Activated naive CD8-positive, alpha-beta T cell treated with anti-CD3 and anti-CD28 coated beads, Interleukin-2, amount 10 ng/mL, durations not matched to agents 7 days and 5 days (primary cell): ENCODE data around the gene INSM2. TPM values are rescaled to one million over a fixed set of nuclear protein-coding genes. Genes with fewer than 3 reads are reported as not detected.

Experiments used
- ATAC-seq: fragments of 150-1000 bp; cut with Tn5 transposase; one replicate; pipeline ENCODE4 v1.10.0; 2021; ENCODE audit warnings: low read depth, moderate library complexity
- POLR2A ChIA-PET: fragments of 350-600 bp; sonication (Branson Sonifier 250); formaldehyde crosslinking; loops from one replicate; lab custom pipeline; 2021; ENCODE audit warnings: antibody characterized with exemption; lab: Charles Lee
- DNase-seq: peaks from one replicate; pipeline ENCODE4 v3.0.0; 2021
- H3K27ac Mint-ChIP-seq: one replicate; pipeline ENCODE4 v1.8.0; 2022; ENCODE audit warnings: mild to moderate bottlenecking, mixed read lengths
- H3K27me3 Mint-ChIP-seq: one replicate; pipeline ENCODE4 v1.8.0; 2022; ENCODE audit warnings: mild to moderate bottlenecking, moderate library complexity, mixed read lengths
- H3K36me3 Mint-ChIP-seq: one replicate; pipeline ENCODE4 v1.8.0; 2021; ENCODE audit warnings: mild to moderate bottlenecking, mixed read lengths
- H3K4me1 Mint-ChIP-seq: one replicate; pipeline ENCODE4 v1.8.0; 2021; ENCODE audit warnings: mixed read lengths
- H3K4me3 Mint-ChIP-seq: one replicate; pipeline ENCODE4 v1.8.0; 2022; ENCODE audit warnings: mild to moderate bottlenecking, moderate library complexity, mixed read lengths
- H3K9me3 Mint-ChIP-seq: one replicate; pipeline ENCODE4 v1.8.0; 2021; ENCODE audit warnings: mixed read lengths
- total RNA-seq, 2 experiments: library from RNA; stranded (reverse); gene quantifications; one replicate each; pipeline ENCODE4 v1.2.3, GENCODE V29; 2021

Gene INSM2
- total RNA-seq, 2 experiments from 2014 or later, result not detected

DNA sequence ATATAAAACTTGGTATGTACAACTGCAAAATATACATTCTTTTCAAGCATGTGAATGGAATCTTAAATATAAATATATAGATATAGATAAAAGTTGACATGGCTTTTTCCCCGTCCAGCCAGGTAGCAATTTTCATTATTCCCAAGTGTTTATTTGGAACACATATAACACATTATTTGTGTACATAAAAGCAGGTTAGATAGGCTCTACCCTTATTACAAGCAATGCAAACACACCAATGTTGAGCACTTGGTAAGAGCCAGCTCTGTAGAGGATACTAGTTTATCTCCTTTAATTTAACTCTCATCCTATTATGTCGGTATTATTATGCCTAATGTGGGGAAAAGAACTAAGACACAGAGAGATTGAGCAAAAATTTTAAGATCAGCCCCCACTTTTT, 7.0 kb upstream of the INSM2 start:
- Mint-ChIP-seq H3K4me1 (no peaks in the 10 kb centered on the region), H3K27ac (no peak overlapping the region), H3K36me3 (no peaks in the 10 kb centered on the region), H3K4me3 (no peak overlapping the region), H3K27me3 (peaks cover 52% of the 10 kb centered on the region), H3K9me3 (no peaks in the 10 kb centered on the region)
- ATAC-seq (no peak), DNase-seq (no peak)
- POLR2A ChIA-PET, result no interaction called here

DNA sequence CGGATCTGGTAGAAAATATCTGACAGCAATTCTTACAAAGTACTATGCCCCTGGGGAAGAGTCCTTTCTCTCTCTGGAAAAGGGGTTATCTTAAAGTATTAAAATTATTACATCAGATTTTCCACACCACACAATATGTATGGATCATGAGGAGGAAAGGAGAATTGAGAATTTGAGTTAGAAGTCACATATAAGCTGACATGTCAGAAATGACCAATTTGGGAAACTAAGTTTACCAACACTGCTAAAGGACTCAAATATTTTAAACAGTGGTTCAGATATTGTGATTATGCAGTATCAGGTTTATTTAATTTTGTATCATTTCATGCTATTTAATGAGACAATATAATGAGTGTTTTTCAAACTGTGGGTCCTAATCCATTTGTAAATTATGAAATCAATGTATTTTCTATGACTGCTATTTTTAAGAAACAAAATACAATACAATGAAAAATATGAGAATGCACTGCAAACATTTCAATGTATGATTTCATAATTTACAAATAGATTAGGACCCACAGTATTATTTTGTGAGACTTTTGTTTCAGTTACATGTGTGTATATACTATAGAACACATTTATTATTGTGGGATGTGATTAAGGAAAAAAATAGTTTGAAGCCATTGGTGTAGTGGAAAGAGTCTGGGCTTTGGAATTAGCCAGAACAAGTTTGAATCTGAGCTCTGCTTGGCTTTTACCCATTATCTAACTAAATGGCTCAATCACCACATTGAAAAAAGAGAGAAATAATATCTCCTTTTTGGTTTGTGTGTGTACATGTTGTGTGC, 1.8 kb upstream of the INSM2 start:
- Mint-ChIP-seq H3K9me3 (no peaks in the 10 kb centered on the region), H3K4me3 (no peak overlapping the region), H3K36me3 (no peaks in the 10 kb centered on the region), H3K4me1 (peaks cover 6% of the 10 kb centered on the region), H3K27ac (no peak overlapping the region), H3K27me3 (peaks cover 70% of the 10 kb centered on the region)
- DNase-seq (no peak), ATAC-seq (no peak)
- POLR2A ChIA-PET, result no interaction called here

DNA sequence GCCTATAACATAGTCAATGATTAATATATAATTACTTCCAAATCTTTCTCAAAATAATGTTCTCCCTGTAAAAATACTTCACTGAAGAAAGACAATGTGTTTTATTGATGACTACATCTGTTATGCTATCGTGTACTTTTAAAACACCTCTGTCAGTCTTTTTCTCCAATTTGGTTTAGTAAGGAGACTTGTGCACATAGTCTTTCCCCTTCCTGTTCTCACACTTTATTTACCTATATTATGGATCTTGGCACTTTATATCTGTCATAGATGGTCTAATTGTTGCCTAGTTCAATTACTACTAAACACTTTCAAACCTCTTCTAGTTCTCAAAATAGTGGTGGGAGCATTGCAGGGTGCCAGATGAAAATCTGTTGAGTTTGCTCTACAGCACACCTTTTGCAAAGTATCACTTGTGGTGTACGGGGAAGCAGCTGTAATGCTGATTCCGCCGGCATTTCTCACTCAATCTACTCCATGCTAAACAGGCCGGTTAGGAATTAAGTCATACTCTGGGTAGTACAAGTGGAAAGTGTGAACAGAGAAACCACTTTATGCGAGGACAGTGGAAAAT, 1.1 kb upstream of the INSM2 start:
- no peaks in the 10 kb centered on the region for H3K9me3 Mint-ChIP-seq
- peaks cover 6% of the 10 kb centered on the region for H3K4me1 Mint-ChIP-seq
- ATAC-seq (no peak), DNase-seq (no peak)
- peaks cover 66% of the 10 kb centered on the region for H3K27me3 Mint-ChIP-seq
- POLR2A ChIA-PET, result no interaction called here
- H3K4me3 Mint-ChIP-seq, result peak overlapping the region; percentile 75
- H3K36me3 Mint-ChIP-seq, result no peaks in the 10 kb centered on the region
- H3K27ac Mint-ChIP-seq, result no peak overlapping the region

DNA sequence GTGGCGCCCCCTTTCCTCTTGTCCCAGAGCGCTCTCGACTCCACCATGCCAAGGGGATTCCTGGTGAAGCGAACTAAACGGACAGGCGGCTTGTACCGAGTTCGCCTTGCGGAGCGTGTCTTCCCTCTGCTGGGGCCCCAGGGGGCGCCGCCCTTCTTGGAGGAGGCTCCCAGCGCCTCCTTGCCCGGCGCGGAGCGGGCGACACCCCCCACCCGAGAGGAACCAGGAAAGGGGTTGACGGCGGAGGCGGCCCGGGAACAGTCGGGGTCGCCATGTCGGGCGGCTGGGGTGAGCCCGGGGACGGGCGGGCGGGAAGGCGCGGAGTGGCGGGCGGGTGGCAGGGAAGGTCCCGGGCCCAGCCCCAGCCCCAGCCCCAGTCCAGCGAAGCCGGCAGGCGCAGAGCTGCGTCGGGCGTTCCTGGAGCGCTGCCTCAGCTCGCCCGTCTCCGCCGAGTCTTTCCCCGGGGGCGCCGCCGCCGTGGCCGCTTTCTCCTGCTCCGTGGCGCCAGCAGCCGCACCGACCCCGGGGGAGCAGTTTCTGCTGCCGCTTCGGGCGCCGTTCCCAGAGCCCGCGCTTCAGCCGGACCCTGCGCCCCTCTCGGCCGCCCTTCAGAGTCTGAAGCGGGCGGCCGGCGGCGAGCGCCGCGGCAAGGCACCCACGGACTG, 376 bp downstream of the INSM2 start:
- no peaks in the 10 kb centered on the region for H3K36me3 Mint-ChIP-seq
- POLR2A ChIA-PET, result no interaction called here
- ATAC-seq, result peak; percentile 8
- peak overlapping the region; percentile 75 for H3K4me3 Mint-ChIP-seq
- peaks cover 6% of the 10 kb centered on the region for H3K4me1 Mint-ChIP-seq
- H3K27me3 Mint-ChIP-seq, result peaks cover 53% of the 10 kb centered on the region
- H3K9me3 Mint-ChIP-seq, result no peaks in the 10 kb centered on the region
- peak; percentile 45 for DNase-seq
- no peak overlapping the region for H3K27ac Mint-ChIP-seq

DNA sequence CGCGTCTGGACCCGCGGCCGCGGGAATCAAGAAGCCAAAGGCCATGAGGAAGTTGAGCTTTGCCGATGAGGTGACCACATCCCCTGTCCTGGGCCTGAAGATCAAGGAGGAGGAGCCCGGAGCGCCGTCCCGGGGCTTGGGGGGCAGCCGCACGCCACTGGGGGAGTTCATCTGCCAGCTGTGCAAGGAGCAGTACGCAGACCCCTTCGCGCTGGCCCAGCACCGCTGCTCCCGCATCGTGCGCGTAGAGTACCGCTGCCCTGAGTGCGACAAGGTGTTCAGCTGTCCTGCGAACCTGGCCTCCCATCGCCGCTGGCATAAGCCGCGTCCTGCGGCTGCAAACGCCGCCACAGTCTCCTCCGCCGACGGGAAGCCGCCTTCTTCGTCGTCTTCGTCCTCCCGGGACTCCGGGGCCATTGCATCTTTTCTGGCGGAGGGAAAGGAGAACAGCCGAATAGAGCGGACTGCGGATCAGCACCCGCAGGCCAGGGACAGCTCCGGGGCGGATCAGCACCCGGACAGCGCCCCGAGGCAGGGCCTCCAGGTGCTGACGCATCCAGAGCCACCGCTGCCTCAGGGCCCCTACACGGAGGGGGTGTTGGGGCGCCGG, 1.0 kb downstream of the INSM2 start:
- POLR2A ChIA-PET, result no interaction called here

DNA sequence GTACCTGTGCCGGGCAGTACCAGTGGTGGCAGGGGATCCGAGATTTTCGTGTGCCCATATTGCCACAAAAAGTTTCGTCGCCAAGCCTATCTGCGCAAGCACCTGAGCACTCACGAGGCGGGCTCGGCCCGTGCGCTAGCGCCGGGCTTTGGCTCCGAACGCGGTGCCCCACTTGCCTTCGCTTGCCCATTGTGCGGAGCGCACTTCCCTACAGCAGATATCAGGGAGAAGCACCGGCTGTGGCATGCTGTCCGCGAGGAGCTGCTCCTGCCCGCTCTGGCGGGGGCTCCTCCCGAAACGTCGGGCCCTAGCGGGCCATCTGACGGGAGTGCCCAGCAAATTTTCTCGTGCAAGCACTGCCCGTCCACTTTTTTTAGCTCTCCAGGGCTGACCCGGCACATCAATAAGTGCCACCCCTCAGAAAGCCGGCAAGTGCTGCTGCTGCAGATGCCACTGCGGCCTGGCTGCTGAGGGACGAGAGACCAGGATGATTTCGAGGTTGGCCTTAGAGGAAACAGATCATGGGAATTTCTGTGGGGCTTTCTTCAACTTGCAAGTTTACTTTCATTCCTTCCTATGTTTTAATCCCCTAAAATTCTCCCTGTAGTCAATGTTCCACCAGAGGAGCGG, 1.6 kb downstream of the INSM2 start:
- Mint-ChIP-seq H3K4me3 (no peak overlapping the region), H3K36me3 (no peaks in the 10 kb centered on the region), H3K9me3 (no peaks in the 10 kb centered on the region), H3K27me3 (peaks cover 42% of the 10 kb centered on the region), H3K4me1 (peaks cover 9% of the 10 kb centered on the region), H3K27ac (no peak overlapping the region)
- no peak for DNase-seq
- POLR2A ChIA-PET, result no interaction called here
- ATAC-seq, result no peak

More for the DNA sequence above, 1.0 kb downstream of the INSM2 start:
- peak; percentile 87 for DNase-seq
- Mint-ChIP-seq H3K4me3 (peak overlapping the region; percentile 71), H3K27me3 (peaks cover 49% of the 10 kb centered on the region), H3K9me3 (no peaks in the 10 kb centered on the region), H3K36me3 (no peaks in the 10 kb centered on the region), H3K27ac (no peak overlapping the region), H3K4me1 (peaks cover 9% of the 10 kb centered on the region)
- ATAC-seq, result peak; percentile 76

DNA sequence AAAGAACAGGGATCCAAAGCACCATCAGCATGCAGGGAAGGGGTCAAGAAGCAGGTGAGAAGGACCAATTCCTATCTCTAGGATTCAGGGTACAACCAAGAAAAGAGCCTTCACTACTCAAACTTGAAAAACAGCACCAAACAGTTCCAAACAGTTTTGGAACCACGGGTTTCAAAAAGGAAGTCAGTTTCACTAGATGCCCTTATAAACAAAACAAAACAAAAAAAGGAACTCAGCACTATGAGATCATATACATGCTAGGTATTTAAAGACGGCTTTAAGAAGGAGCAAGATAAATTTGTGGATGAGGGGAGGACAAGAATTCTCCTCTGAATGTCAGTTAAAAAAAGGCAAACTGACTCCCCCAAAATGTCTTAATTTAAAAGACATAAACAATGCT, 6.0 kb downstream of the INSM2 start:
- H3K9me3 Mint-ChIP-seq, result no peaks in the 10 kb centered on the region
- DNase-seq (no peak), ATAC-seq (no peak)
- no peak overlapping the region for H3K4me3 Mint-ChIP-seq
- no peak overlapping the region for H3K27ac Mint-ChIP-seq
- POLR2A ChIA-PET, result no interaction called here
- H3K27me3 Mint-ChIP-seq, result peaks cover 15% of the 10 kb centered on the region
- H3K4me1 Mint-ChIP-seq, result peaks cover 3% of the 10 kb centered on the region
- H3K36me3 Mint-ChIP-seq, result no peaks in the 10 kb centered on the region

DNA sequence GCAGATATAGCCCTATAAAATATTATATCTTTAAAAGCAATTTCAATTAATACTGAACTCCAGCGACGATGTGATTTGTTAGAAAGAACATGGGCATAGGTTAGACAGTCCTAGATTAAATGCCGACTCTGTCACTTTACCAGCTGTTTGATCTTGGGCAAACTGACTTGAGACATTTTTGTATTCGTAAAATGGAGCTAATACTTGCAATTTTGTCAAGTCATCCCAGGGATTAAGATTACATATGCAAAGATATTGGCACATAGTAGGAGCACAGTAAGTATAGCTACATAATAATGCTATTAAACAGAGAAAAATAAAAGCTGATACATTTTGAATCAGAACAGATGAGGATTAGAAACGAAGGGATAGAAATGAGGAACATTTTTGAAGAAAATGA, 9.0 kb downstream of the INSM2 start:
- Mint-ChIP-seq H3K27ac (no peak overlapping the region), H3K4me3 (no peak overlapping the region), H3K27me3 (no peaks in the 10 kb centered on the region), H3K9me3 (no peaks in the 10 kb centered on the region), H3K4me1 (peaks cover 3% of the 10 kb centered on the region), H3K36me3 (no peaks in the 10 kb centered on the region)
- ATAC-seq, result no peak
- no peak for DNase-seq
- POLR2A ChIA-PET, result no interaction called here

DNA sequence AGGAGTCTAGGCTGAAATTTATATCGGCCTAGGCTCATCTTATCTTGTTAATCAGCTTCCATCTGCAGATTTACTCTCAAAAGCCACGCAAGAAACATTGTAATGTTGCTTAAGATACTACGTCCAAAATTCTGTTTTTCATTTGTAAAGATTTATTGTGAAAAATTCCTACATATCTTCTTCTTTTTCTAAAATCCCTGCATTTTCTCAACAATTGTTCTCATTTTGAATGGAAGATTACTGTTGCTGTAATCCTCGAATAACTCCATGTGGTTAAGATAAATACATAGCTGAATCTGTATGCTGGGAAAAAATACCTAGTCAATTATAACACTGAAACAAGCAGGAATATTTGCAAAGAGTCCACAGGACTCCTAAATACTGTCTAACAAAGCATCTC, 15.6 kb downstream of the INSM2 start:
- ATAC-seq (no peak), DNase-seq (no peak)
- Mint-ChIP-seq H3K4me1 (no peaks in the 10 kb centered on the region), H3K27me3 (no peaks in the 10 kb centered on the region), H3K27ac (no peak overlapping the region), H3K36me3 (no peaks in the 10 kb centered on the region), H3K9me3 (no peaks in the 10 kb centered on the region), H3K4me3 (no peak overlapping the region)
- POLR2A ChIA-PET, result no interaction called here

DNA sequence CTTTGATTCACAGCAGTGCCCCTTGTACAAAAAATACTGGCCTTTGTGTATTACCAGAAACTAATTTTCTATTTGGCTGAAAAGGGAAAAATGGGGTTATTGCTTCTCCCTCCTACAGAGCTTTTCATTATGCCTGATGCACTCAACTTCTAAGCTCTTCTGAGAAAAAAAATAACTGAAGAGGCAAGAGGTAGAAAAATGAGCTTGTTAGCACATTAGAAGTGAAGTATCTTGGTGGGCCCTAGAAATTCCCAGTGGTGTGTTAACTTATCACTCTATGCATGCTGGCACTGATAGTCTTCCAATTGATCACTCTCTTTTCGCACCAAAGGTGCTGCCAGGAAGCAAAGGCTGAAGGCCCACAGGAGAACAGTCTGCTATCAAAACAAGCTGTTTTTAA, 17.1 kb downstream of the INSM2 start:
- Mint-ChIP-seq H3K4me3 (no peak overlapping the region), H3K9me3 (no peaks in the 10 kb centered on the region), H3K27me3 (no peaks in the 10 kb centered on the region), H3K4me1 (no peaks in the 10 kb centered on the region), H3K27ac (no peak overlapping the region), H3K36me3 (no peaks in the 10 kb centered on the region)
- ATAC-seq (no peak), DNase-seq (no peak)
- POLR2A ChIA-PET, result no interaction called here

DNA sequence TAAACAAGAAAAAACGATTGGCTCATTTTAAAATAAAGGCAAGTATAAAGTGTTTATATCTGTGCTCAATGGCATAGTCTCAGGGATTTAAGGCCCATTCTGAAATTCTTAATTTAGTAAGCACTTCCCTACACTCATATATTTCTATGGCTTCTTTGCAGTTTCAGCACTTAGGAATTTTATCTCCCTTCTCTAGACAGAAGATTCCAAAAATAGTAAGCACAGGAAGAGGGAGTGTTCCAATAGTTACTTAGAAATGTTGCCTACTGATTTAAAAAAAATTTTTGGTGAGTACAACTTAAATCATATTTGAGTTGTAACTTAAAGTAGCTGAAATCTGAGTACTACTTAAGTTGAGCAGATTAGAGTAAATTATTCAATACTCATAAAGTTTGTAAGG, 19.8 kb downstream of the INSM2 start:
- no peaks in the 10 kb centered on the region for H3K27me3 Mint-ChIP-seq
- DNase-seq, result no peak
- H3K9me3 Mint-ChIP-seq, result no peaks in the 10 kb centered on the region
- POLR2A ChIA-PET, result no interaction called here
- H3K27ac Mint-ChIP-seq, result no peak overlapping the region
- no peak overlapping the region for H3K4me3 Mint-ChIP-seq
- ATAC-seq, result no peak
- no peaks in the 10 kb centered on the region for H3K36me3 Mint-ChIP-seq
- H3K4me1 Mint-ChIP-seq, result no peaks in the 10 kb centered on the region

DNA sequence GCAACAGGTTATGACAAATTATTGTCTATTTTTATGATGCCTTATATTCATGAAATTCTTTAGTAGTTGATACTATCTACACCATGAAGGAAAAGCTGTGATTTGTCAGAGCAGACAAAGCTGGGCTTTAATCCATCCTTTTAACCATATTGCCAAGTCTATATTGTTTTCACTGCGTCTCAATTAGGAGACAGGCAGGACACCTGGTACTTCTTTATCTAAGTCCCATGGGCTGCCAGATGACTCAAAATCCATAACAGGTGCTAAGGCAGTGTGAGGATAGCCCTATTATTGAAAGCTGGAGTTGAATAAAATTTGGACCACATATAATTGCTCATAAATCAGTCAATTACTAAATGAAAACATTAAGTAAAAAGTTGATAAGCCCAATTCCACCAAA, 22.6 kb downstream of the INSM2 start:
- Mint-ChIP-seq H3K9me3 (no peaks in the 10 kb centered on the region), H3K4me1 (no peaks in the 10 kb centered on the region), H3K36me3 (no peaks in the 10 kb centered on the region), H3K27ac (no peak overlapping the region), H3K4me3 (no peak overlapping the region), H3K27me3 (no peaks in the 10 kb centered on the region)
- DNase-seq (no peak), ATAC-seq (no peak)
- POLR2A ChIA-PET, result no interaction called here

DNA sequence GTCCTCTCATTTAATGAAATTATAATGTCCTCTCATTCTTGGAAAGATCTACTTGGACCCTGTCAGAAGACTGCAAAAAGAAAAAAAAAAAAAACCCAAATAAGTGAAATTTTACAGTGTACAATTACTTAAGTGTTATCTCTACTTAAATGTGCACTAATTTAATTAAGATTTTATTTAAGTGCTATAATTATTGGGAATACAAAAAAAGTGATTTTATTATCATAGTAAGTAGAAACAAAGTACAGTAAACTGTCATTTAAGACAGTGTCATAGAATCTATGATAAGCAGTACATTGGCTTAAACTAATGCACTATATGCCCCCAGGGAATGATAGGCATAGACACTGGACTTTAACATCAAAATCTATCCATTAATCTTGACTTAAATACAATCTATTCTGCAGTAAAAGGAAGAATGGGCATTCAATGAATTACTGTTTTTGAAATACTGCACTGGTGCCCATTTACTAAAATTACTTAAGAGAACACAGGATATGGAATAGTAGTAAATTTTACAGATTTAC, 23.3 kb downstream of the INSM2 start:
- POLR2A ChIA-PET, result no interaction called here
- H3K9me3 Mint-ChIP-seq, result no peaks in the 10 kb centered on the region
- H3K4me1 Mint-ChIP-seq, result no peaks in the 10 kb centered on the region
- no peak for DNase-seq
- H3K36me3 Mint-ChIP-seq, result no peaks in the 10 kb centered on the region
- no peaks in the 10 kb centered on the region for H3K27me3 Mint-ChIP-seq
- no peak for ATAC-seq
- no peak overlapping the region for H3K4me3 Mint-ChIP-seq
- no peak overlapping the region for H3K27ac Mint-ChIP-seq
